ENCODE results near the gene FAM204A.

- TF ChIP-seq TAF1 (IDR thresholded peaks at IDR 0.05; ENCODE audit: low read depth, low read length) (no peak), POLR2AphosphoS5 (IDR thresholded peaks at IDR 0.05; ENCODE audit: low read depth, low read length) (no peak), POLR2A (IDR thresholded peaks at IDR 0.05; ENCODE audit: low read depth, low read length) (no peak), POU2F2 (IDR thresholded peaks at IDR 0.05; ENCODE audit: low read depth, low read length) (no peak), SPI1 (IDR thresholded peaks at IDR 0.05; ENCODE audit: low read depth, low read length) (no peak), PAX5 (IDR thresholded peaks at IDR 0.05; ENCODE audit: insufficient read depth, low read length, severe bottlenecking) (no peak)
These were observed 31.7 kb upstream of the FAM204A start for GRCh38 chr10:118373786-118374185.
